Thyroid gland (tissue), 4 donors: ENCODE data around the gene DSP. TPM values are rescaled to one million over a fixed set of nuclear protein-coding genes. Genes with fewer than 3 reads are reported as not detected.
A peak's percentile ranks its signal among the peaks of the same experiment; 100 is the strongest.

Source experiments
- DNase-seq, 2 donors: peaks; one replicate each; pipeline ENCODE4 v3.0.0-alpha.2; 2019
- H3K27ac ChIP-seq, 3 donors: fragments of 200-600 bp; sonication (generic); 1 replicate in 2 of 3; 2 replicates in 1 of 3; pipeline ENCODE4 v1.5.1; 2016 to 2019; ENCODE audit warnings: mild to moderate bottlenecking in 1 of 3, moderate library complexity in 1 of 3
- H3K27me3 ChIP-seq: fragments of 200-600 bp; sonication (generic); one replicate; pipeline ENCODE4 v1.5.1; 2019
- H3K36me3 ChIP-seq, 2 donors: fragments of 200-600 bp; sonication (generic); one replicate each; pipeline ENCODE4 v1.5.1; 2016 to 2019
- H3K4me1 ChIP-seq, 2 donors: fragments of 200-600 bp; sonication (generic); one replicate each; pipeline ENCODE4 v1.5.1; 2017 to 2019
- H3K4me3 ChIP-seq, 3 donors: fragments of 200-600 bp; sonication (generic); replicated peaks in 1 of 3; 1 replicate in 2 of 3; 2 replicates in 1 of 3; pipeline ENCODE4 v1.5.1; 2016; ENCODE audit warnings: mild to moderate bottlenecking in 1 of 3
- H3K9me3 ChIP-seq: fragments of 200-600 bp; sonication (generic); one replicate; pipeline ENCODE4 v1.5.1; 2017
- POLR2A ChIP-seq, 2 donors: fragments of 450-650 bp; IDR thresholded peaks; one replicate each; pipeline ENCODE4 v1.6.1; 2017; ENCODE audit warnings: antibody characterized with exemption in 2 of 2, mild to moderate bottlenecking in 2 of 2, moderate library complexity in 1 of 2
- WGBS, 2 donors: methylation state at CpG; one replicate each; pipeline ENCODE4 v1.1.5; 2017; 5-methylcytosine and 5-hydroxymethylcytosine counted together
- intact Hi-C: fragments of 100-400 bp; cut with DNase I; formaldehyde crosslinking; loops from one replicate; pipeline ENCODE4 v1.15.1; 2023
- total RNA-seq, 4 donors: library from RNA; depleted of rRNA; stranded (reverse); fragments of >200 nt; gene quantifications; one replicate each; pipeline ENCODE4 v1.2.3, GENCODE V29; 2016
- TF ChIP-seq, protein P1 (sequence below), 6 experiments: fragments of 200-600 bp in 3 of 6; fragments of 450-650 bp in 3 of 6; sonication (generic) in 3 of 6; IDR thresholded peaks; one replicate each; pipeline ENCODE4 v1.5.1; 2016 to 2019; ENCODE audit warnings: antibody characterized with exemption in 6 of 6, mild to moderate bottlenecking in 2 of 6, inconsistent platforms in 1 of 6, moderate library complexity in 1 of 6

DSP gene
- total RNA-seq, 4 donors from 2014 or later, result 122 to 176 (median 145) TPM

- DNase-seq, result no peak
- H3K4me1 ChIP-seq, result peaks cover 8 to 16% of the 10 kb centered on the region in 2 donors
- WGBS, 2 donors, result 76 to 78% methylated on average over 5 of the region's 5 CpGs
- intact Hi-C loops, result no loop called here
- no peak for TF ChIP-seq POLR2A (IDR thresholded peaks at IDR 0.05)
- TF ChIP-seq, protein P1, sequence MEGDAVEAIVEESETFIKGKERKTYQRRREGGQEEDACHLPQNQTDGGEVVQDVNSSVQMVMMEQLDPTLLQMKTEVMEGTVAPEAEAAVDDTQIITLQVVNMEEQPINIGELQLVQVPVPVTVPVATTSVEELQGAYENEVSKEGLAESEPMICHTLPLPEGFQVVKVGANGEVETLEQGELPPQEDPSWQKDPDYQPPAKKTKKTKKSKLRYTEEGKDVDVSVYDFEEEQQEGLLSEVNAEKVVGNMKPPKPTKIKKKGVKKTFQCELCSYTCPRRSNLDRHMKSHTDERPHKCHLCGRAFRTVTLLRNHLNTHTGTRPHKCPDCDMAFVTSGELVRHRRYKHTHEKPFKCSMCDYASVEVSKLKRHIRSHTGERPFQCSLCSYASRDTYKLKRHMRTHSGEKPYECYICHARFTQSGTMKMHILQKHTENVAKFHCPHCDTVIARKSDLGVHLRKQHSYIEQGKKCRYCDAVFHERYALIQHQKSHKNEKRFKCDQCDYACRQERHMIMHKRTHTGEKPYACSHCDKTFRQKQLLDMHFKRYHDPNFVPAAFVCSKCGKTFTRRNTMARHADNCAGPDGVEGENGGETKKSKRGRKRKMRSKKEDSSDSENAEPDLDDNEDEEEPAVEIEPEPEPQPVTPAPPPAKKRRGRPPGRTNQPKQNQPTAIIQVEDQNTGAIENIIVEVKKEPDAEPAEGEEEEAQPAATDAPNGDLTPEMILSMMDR (IDR thresholded peaks at IDR 0.05), result no peak
- no peaks in the 10 kb centered on the region for H3K36me3 ChIP-seq
- H3K4me3 ChIP-seq, result no peak overlapping the region
- H3K9me3 ChIP-seq, result no peaks in the 10 kb centered on the region
- H3K27ac ChIP-seq, result no peak overlapping the region
- no peaks in the 10 kb centered on the region for H3K27me3 ChIP-seq
Measured at GRCh38 chr6:7631466-7631865, 90.0 kb downstream of the DSP start.

- Histone ChIP-seq H3K4me3 (no peak overlapping the region), H3K36me3 (no peaks in the 10 kb centered on the region), H3K4me1 (peaks cover 8 to 16% of the 10 kb centered on the region in 2 donors), H3K9me3 (no peaks in the 10 kb centered on the region), H3K27ac (no peak overlapping the region), H3K27me3 (no peaks in the 10 kb centered on the region)
- 65 to 77% methylated on average over 9 of the region's 9 CpGs for WGBS, 2 donors
- peak; percentile 13 to 25 for DNase-seq
- intact Hi-C loops, result no loop called here
- TF ChIP-seq POLR2A (IDR thresholded peaks at IDR 0.05), result no peak
- TF ChIP-seq, protein P1 (IDR thresholded peaks at IDR 0.05), result no peak
Measured at GRCh38 chr6:7632501-7633290, 91.2 kb downstream of the DSP start.

GRCh38 chr6:7633361-7633760 is 91.9 kb downstream of the DSP start:
- peaks cover 8 to 16% of the 10 kb centered on the region in 2 donors for H3K4me1 ChIP-seq
- intact Hi-C loops, result no loop called here
- 45 to 62% methylated on average over 4 of the region's 4 CpGs for WGBS, 2 donors
- H3K4me3 ChIP-seq, result no peak overlapping the region
- no peaks in the 10 kb centered on the region for H3K9me3 ChIP-seq
- peak overlapping the region in 1 of 3 donors; percentile 19 for H3K27ac ChIP-seq
- DNase-seq, result no peak
- TF ChIP-seq, protein P1 (IDR thresholded peaks at IDR 0.05), result no peak
- TF ChIP-seq POLR2A (IDR thresholded peaks at IDR 0.05), result no peak
- no peaks in the 10 kb centered on the region for H3K27me3 ChIP-seq
- H3K36me3 ChIP-seq, result no peaks in the 10 kb centered on the region

DNA sequence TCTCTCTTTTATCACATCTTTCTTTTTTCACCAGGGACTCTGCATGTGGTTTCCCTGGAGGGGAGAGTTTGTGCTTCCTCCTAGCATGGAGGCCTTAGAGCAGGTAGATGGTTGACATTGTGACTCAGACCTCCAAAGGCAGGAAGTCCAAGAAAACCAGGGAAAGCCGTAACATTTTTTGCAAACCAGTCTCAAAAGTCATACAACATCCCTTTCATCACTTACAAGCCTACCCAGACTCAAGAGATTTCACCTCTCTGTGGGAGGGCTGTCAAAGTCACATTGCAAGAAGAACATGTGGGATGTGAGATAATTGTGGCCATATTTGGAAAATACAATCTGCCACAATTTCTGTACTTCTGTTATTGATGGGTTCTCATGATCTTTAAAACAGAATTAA is 94.7 kb downstream of the DSP start:
- Histone ChIP-seq H3K27me3 (no peaks in the 10 kb centered on the region), H3K4me3 (no peak overlapping the region), H3K36me3 (no peaks in the 10 kb centered on the region), H3K4me1 (peaks cover 8 to 16% of the 10 kb centered on the region in 2 donors), H3K9me3 (no peaks in the 10 kb centered on the region), H3K27ac (no peak overlapping the region)
- intact Hi-C loops, result no loop called here
- no peak for DNase-seq
- TF ChIP-seq, protein P1 (IDR thresholded peaks at IDR 0.05), result no peak
- TF ChIP-seq POLR2A (IDR thresholded peaks at IDR 0.05), result no peak
- WGBS, 2 donors, result 93 to 100% methylated on average over 1 of the region's 1 CpG

Other genes starting within 250 kb of the DSP start
- gene SSR1, start 228.5 kb upstream of the DSP start, total RNA-seq, result 100 to 1,000 TPM in 1 of 4 donors, 10 to 100 TPM in 3; 55.9 to 113 (median 74.8) TPM
- gene CAGE1, start 151.9 kb upstream of the DSP start, total RNA-seq, result under 1 TPM in 1 of 4 donors, not detected in 3; 0.20 TPM
- 10 to 100 TPM; 11.3 to 17.5 (median 15.8) TPM for gene RIOK1, start 151.9 kb upstream of the DSP start, total RNA-seq
- gene SNRNP48, start 48.5 kb downstream of the DSP start, total RNA-seq, result 10 to 100 TPM; 11.2 to 28.8 (median 20.1) TPM
- gene BMP6, start 184.4 kb downstream of the DSP start, total RNA-seq, result 1 to 10 TPM in 3 of 4 donors, under 1 TPM in 1; 0.78 to 3.1 (median 1.9) TPM